Endothelial cell (in vitro differentiated cells): ENCODE measurements around the gene H1-8. TPM values are rescaled to one million over a fixed set of nuclear protein-coding genes. Genes with fewer than 3 reads are reported as not detected.

ENCODE experiments used
- DNase-seq: peaks from one replicate; pipeline ENCODE4 v3.0.0; 2021; ENCODE audit warnings: low spot score
- H3K27ac Mint-ChIP-seq: one replicate; pipeline ENCODE4 v1.8.0; 2021; ENCODE audit warnings: mixed read lengths, inconsistent platforms; ENCODE audit not compliant: unreplicated experiment
- H3K27me3 Mint-ChIP-seq: one replicate; pipeline ENCODE4 v1.8.0; 2021; ENCODE audit warnings: mild to moderate bottlenecking, moderate library complexity, mixed read lengths, inconsistent platforms; ENCODE audit not compliant: unreplicated experiment
- H3K36me3 Mint-ChIP-seq: one replicate; pipeline ENCODE4 v1.8.0; 2021; ENCODE audit warnings: mild to moderate bottlenecking, low read depth, mixed read lengths, inconsistent platforms; ENCODE audit not compliant: unreplicated experiment
- H3K4me1 Mint-ChIP-seq: one replicate; pipeline ENCODE4 v1.8.0; 2021; ENCODE audit warnings: mild to moderate bottlenecking, mixed read lengths, inconsistent platforms; ENCODE audit not compliant: unreplicated experiment
- H3K4me3 Mint-ChIP-seq: one replicate; pipeline ENCODE4 v1.8.0; 2021; ENCODE audit warnings: mild to moderate bottlenecking, mixed read lengths, inconsistent platforms; ENCODE audit not compliant: unreplicated experiment
- H3K9me3 Mint-ChIP-seq: one replicate; pipeline ENCODE4 v1.8.0; 2021; ENCODE audit warnings: mixed read lengths, inconsistent platforms; ENCODE audit not compliant: unreplicated experiment
- CTCF ChIP-seq: fragments of 200-600 bp; sonication (generic); IDR thresholded peaks from one replicate; pipeline ENCODE4 v1.5.0; 2021; ENCODE audit warnings: antibody characterized with exemption; ENCODE audit not compliant: unreplicated experiment
- total RNA-seq: library from RNA; stranded (reverse); fragmentation: NEBNext Ultra II Directional; extraction: Animal tissue kit (Norgen Biotek cat#: 25700); gene quantifications from one replicate; pipeline ENCODE4 v1.2.1, GENCODE V29; 2021; ENCODE audit not compliant: unreplicated experiment

H1-8 gene
- total RNA-seq, 1 donor from 2014 or later = 2.7 TPM

- Mint-ChIP-seq H3K27ac (peak overlapping the region; percentile 67), H3K4me3 (peak overlapping the region; percentile 67), H3K36me3 (peaks cover 44% of the 10 kb centered on the region), H3K4me1 (peaks cover 10% of the 10 kb centered on the region), H3K27me3 (peaks cover 55% of the 10 kb centered on the region), H3K9me3 (no peaks in the 10 kb centered on the region)
- no peak for TF ChIP-seq CTCF
- no peak for DNase-seq
Observed at GRCh38 chr3:129574206-129574605, 31.2 kb downstream of the H1-8 start.

GRCh38 chr3:129575233-129575996 lies 32.4 kb downstream of the H1-8 start:
- DNase-seq = no peak
- Mint-ChIP-seq H3K27ac (peak overlapping the region; percentile 90), H3K9me3 (no peaks in the 10 kb centered on the region), H3K4me1 (peaks cover 10% of the 10 kb centered on the region), H3K36me3 (peaks cover 39% of the 10 kb centered on the region), H3K27me3 (peaks cover 58% of the 10 kb centered on the region), H3K4me3 (no peak overlapping the region)
- no peak for TF ChIP-seq CTCF

- peak overlapping the region; percentile 80 for H3K4me3 Mint-ChIP-seq
Observed at GRCh38 chr3:129575997-129576384, 33.0 kb downstream of the H1-8 start.

GRCh38 chr3:129576514-129577352 lies 33.8 kb downstream of the H1-8 start:
- DNase-seq = no peak
- peaks cover 63% of the 10 kb centered on the region for H3K27me3 Mint-ChIP-seq
- H3K27ac Mint-ChIP-seq = peak overlapping the region; percentile 90
- no peaks in the 10 kb centered on the region for H3K9me3 Mint-ChIP-seq
- no peak for TF ChIP-seq CTCF
- H3K36me3 Mint-ChIP-seq = peaks cover 50% of the 10 kb centered on the region
- peak overlapping the region; percentile 80 for H3K4me3 Mint-ChIP-seq
- peaks cover 10% of the 10 kb centered on the region for H3K4me1 Mint-ChIP-seq

More at GRCh38 chr3:129575997-129576384, 33.0 kb downstream of the H1-8 start:
- no peaks in the 10 kb centered on the region for H3K9me3 Mint-ChIP-seq
- no peak for TF ChIP-seq CTCF
- peaks cover 58% of the 10 kb centered on the region for H3K27me3 Mint-ChIP-seq
- DNase-seq = no peak
- peaks cover 10% of the 10 kb centered on the region for H3K4me1 Mint-ChIP-seq
- H3K27ac Mint-ChIP-seq = peak overlapping the region; percentile 90
- peaks cover 43% of the 10 kb centered on the region for H3K36me3 Mint-ChIP-seq
